Endothelial cell of umbilical vein (primary cell): ENCODE measurements around the gene SCML2. TPM values are rescaled to one million over a fixed set of nuclear protein-coding genes. Genes with fewer than 3 reads are reported as not detected.

Experiments
- BruUV-seq: library from RNA; stranded (reverse); fragments of 400-500 nt; replicated peaks from 2 replicates; lab custom pipeline; 2021; lab: Mats Ljungman, UMichigan
- CTCF ChIA-PET: fragments of 300-600, 350-600 bp; sonication (Branson Sonifier 250); formaldehyde crosslinking; loops from one replicate; lab custom pipeline; 2021; ENCODE audit warnings: antibody characterized with exemption, inconsistent platforms; lab: Charles Lee
- POLR2A ChIA-PET: fragments of 300-600, 350-600 bp; sonication (Branson Sonifier 250); formaldehyde crosslinking; loops from one replicate; lab custom pipeline; 2021; ENCODE audit warnings: antibody characterized with exemption, inconsistent platforms; lab: Charles Lee
- DNase-seq: peaks from one replicate; pipeline ENCODE4 v3.0.0-alpha.2; 2011; ENCODE audit warnings: low read depth, low spot score
- FAIRE-seq: peaks from 2 replicates; lab custom pipeline; 2011; peaks lifted over from hg19 to GRCh38; lab: Jason Lieb, UNC
- H2AFZ ChIP-seq: 2 replicates; pipeline ENCODE4 v1.6.0; 2012; ENCODE audit warnings: low read depth, low read length, control low read depth, inconsistent platforms
- H3K27ac ChIP-seq: 2 replicates; pipeline ENCODE4 v1.5.1; 2011; ENCODE audit warnings: low read depth, mild to moderate bottlenecking, control low read depth, low read length, moderate library complexity; ENCODE audit not compliant: insufficient read depth
- H3K27me3 ChIP-seq, 2 experiments: 2 replicates each; pipeline versions ENCODE4 v1.6.0 to v1.6.1; 2011; ENCODE audit warnings: low read length in 2 of 2, mixed read lengths in 1 of 2; ENCODE audit not compliant: control insufficient read depth in 2 of 2, insufficient read depth in 2 of 2
- H3K36me3 ChIP-seq, 2 experiments: 2 replicates in 1 of 2; 3 replicates in 1 of 2; pipeline ENCODE4 v1.5.1; 2011; ENCODE audit warnings: low read length in 2 of 2, mild to moderate bottlenecking in 1 of 2, moderate library complexity in 1 of 2; ENCODE audit not compliant: control insufficient read depth in 2 of 2, insufficient read depth in 2 of 2; ENCODE audit errors: extremely low read depth in 1 of 2
- H3K4me1 ChIP-seq: 3 replicates; pipeline ENCODE4 v1.5.1; 2011; ENCODE audit warnings: mild to moderate bottlenecking, low read length; ENCODE audit not compliant: control insufficient read depth, insufficient read depth; ENCODE audit errors: extremely low read depth
- H3K4me2 ChIP-seq: 2 replicates; pipeline ENCODE4 v1.6.1; 2011; ENCODE audit warnings: low read length, control low read depth, mixed read lengths; ENCODE audit not compliant: insufficient read depth
- H3K4me3 ChIP-seq, 3 experiments: fragments of 200-600 bp in 1 of 3; sonication (generic), shearing (Covaris generic) in 1 of 3; replicated peaks in 1 of 3; 2 replicates each; pipeline ENCODE4 v1.5.1; 2011 to 2016; ENCODE audit warnings: control low read depth in 3 of 3, low read length in 3 of 3, mild to moderate bottlenecking in 2 of 3, inconsistent platforms in 1 of 3, low read depth in 1 of 3, moderate library complexity in 1 of 3; ENCODE audit not compliant: insufficient read depth in 1 of 3
- H3K79me2 ChIP-seq: 2 replicates; pipeline ENCODE4 v1.6.0; 2012; ENCODE audit warnings: low read length, inconsistent platforms; ENCODE audit not compliant: control insufficient read depth, insufficient read depth
- H3K9ac ChIP-seq: replicated peaks from 2 replicates; pipeline ENCODE3; 2011; ENCODE audit warnings: low read length, control low read depth; ENCODE audit not compliant: insufficient read depth; ENCODE audit errors: extremely low read depth
- H3K9me1 ChIP-seq: replicated peaks from 3 replicates; pipeline ENCODE4 v1.6.0; 2011; ENCODE audit warnings: mild to moderate bottlenecking, low read length; ENCODE audit not compliant: control insufficient read depth, insufficient read depth; ENCODE audit errors: extremely low read depth
- H3K9me3 ChIP-seq: replicated peaks from 2 replicates; pipeline ENCODE4 v1.5.1; 2012; ENCODE audit warnings: low read length, inconsistent platforms; ENCODE audit not compliant: control insufficient read depth, insufficient read depth
- H4K20me1 ChIP-seq: replicated peaks from 2 replicates; pipeline ENCODE3; 2011; ENCODE audit warnings: mild to moderate bottlenecking, low read length; ENCODE audit not compliant: control insufficient read depth, insufficient read depth; ENCODE audit errors: extremely low read depth
- CTCF ChIP-seq, 2 donors: IDR thresholded peaks; 1 replicate in 1 of 2; 2 replicates in 1 of 2; pipeline ENCODE4 v1.5.1; 2011; ENCODE audit warnings: low read length in 2 of 2, mild to moderate bottlenecking in 2 of 2, moderate library complexity in 2 of 2, control low read depth in 1 of 2, inconsistent platforms in 1 of 2, low read depth in 1 of 2; ENCODE audit not compliant: insufficient read depth in 1 of 2; ENCODE audit errors: extremely low read depth in 1 of 2
- EZH2 ChIP-seq: IDR thresholded peaks from 2 replicates; pipeline ENCODE4 v1.6.1; 2012; ENCODE audit warnings: borderline replicate concordance, low read depth, mild to moderate bottlenecking, moderate library complexity, low read length, inconsistent platforms; ENCODE audit not compliant: severe bottlenecking
- FOS ChIP-seq: IDR thresholded peaks from 2 replicates; pipeline ENCODE4 v1.6.1; 2011; ENCODE audit warnings: mild to moderate bottlenecking, low read length, moderate library complexity, borderline replicate concordance; ENCODE audit not compliant: insufficient read depth
- GATA2 ChIP-seq: IDR thresholded peaks from 2 replicates; pipeline ENCODE4 v1.7.0; 2011; ENCODE audit warnings: low read depth, mild to moderate bottlenecking, moderate library complexity, mixed read lengths, low read length; ENCODE audit not compliant: insufficient read length, insufficient read depth
- JUN ChIP-seq: IDR thresholded peaks from 2 replicates; pipeline ENCODE4 v1.6.1; 2011; ENCODE audit warnings: borderline replicate concordance, low read depth; ENCODE audit not compliant: insufficient read length, insufficient read depth
- MAX ChIP-seq: IDR thresholded peaks from 2 replicates; pipeline ENCODE4 v1.6.1; 2011; ENCODE audit not compliant: insufficient read depth, insufficient read length
- MYC ChIP-seq: IDR thresholded peaks from one replicate; pipeline ENCODE4 v1.6.1; 2011; ENCODE audit warnings: mild to moderate bottlenecking, low read depth, low read length
- POLR2A ChIP-seq: IDR thresholded peaks from 2 replicates; pipeline ENCODE4 v1.6.1; 2012; ENCODE audit warnings: low read depth, mild to moderate bottlenecking, control low read depth, low read length
- POLR2AphosphoS5 ChIP-seq: IDR thresholded peaks from 2 replicates; pipeline ENCODE4 v1.6.1; 2012; ENCODE audit warnings: low read depth, mild to moderate bottlenecking, control low read depth, low read length, moderate library complexity; ENCODE audit not compliant: insufficient read depth
- dilution Hi-C: fragments of 300-500 bp; cut with MboI; formaldehyde crosslinking; loops from one replicate; pipeline ENCODE4 v1.15.0; 2019; ENCODE audit warnings: low sequenced_read_pairs; ENCODE audit not compliant: extremely low pct_ligation_motif_present
- intact Hi-C: fragments of 100-400 bp; cut with micrococcal nuclease; formaldehyde crosslinking; loops from one replicate; pipeline ENCODE4 v1.10.0; 2022
- polyA plus RNA-seq, 4 experiments: library from polyadenylated mRNA; depleted of rRNA in 3 of 4; stranded (reverse) in 3 of 4; unstranded in 1 of 4; fragments of >200 nt; gene quantifications; 2 replicates each; pipeline versions ENCODE4 v1.2.1 to v1.2.3, GENCODE V29; 2011 to 2012; ENCODE audit warnings: missing spikeins in 1 of 4
- total RNA-seq: library from RNA; stranded (reverse); gene quantifications from 2 replicates; pipeline ENCODE4 v1.2.3, GENCODE V29; 2021

SCML2 gene
- total and polyA plus RNA-seq, 2 donors (not counting 3 experiments of a cell fraction or from before 2014, with no cell fraction given), result 1.4 to 2.7 TPM

GRCh38 chrX:18210470-18210869 is 144.0 kb downstream of the SCML2 start:
- Histone ChIP-seq H3K27me3 (no peaks in the 10 kb centered on the region), H4K20me1 (no peaks in the 10 kb centered on the region), H3K4me2 (no peak overlapping the region), H3K4me1 (no peaks in the 10 kb centered on the region), H3K4me3 (no peak overlapping the region), H3K9ac (no peak overlapping the region), H3K79me2 (no peaks in the 10 kb centered on the region), H3K9me1 (no peaks in the 10 kb centered on the region), H3K9me3 (no peaks in the 10 kb centered on the region), H3K27ac (no peak overlapping the region), H3K36me3 (no peaks in the 10 kb centered on the region), H2AFZ (no peak overlapping the region)
- TF ChIP-seq MAX (no peak), MYC (no peak), POLR2A (no peak), JUN (no peak), FOS (no peak), POLR2AphosphoS5 (no peak), GATA2 (no peak), CTCF (IDR thresholded peaks at IDR 0.05; ENCODE audit: extremely low read depth in 1 of 2, insufficient read depth in 1 of 2, low read depth in 1 of 2, low read length in 2 of 2) (no peak), EZH2 (no peak)
- intact Hi-C loops (no loop called here), dilution Hi-C loops (no loop called here)
- BruUV-seq, result no TSS peak
- FAIRE-seq (peak; percentile 42), DNase-seq (no peak)
- ChIA-PET POLR2A (no interaction called here), CTCF (interaction anchor here (1.3 kb wide), 1 partner anchor 397 kb away, joined by 5 read pairs; no protein-coding TSS in a partner anchor)
